Measurements from ENCODE around the gene GRIK1.

Gene GRIK1

DNA sequence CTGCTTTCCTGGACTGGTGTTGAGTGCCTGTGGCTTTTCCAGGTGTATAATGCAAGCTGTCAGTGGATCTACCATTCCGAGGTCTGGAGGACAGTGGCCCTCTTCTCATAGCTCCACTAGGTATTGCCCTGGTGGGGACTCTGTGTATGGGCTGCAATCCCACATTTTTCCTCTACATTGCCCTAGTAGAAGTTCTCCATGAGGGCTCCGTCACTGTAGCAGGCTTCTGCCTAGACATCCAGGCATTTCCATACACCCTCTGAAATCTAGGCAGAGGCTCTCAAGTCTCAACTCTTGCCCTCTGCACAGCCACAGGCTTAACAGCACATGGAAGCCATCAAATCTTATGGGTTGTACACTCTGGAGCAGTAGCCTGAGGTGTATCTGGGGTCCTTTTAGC is 107.6 kb downstream of the GRIK1 start:
- TF ChIP-seq, protein P1, sequence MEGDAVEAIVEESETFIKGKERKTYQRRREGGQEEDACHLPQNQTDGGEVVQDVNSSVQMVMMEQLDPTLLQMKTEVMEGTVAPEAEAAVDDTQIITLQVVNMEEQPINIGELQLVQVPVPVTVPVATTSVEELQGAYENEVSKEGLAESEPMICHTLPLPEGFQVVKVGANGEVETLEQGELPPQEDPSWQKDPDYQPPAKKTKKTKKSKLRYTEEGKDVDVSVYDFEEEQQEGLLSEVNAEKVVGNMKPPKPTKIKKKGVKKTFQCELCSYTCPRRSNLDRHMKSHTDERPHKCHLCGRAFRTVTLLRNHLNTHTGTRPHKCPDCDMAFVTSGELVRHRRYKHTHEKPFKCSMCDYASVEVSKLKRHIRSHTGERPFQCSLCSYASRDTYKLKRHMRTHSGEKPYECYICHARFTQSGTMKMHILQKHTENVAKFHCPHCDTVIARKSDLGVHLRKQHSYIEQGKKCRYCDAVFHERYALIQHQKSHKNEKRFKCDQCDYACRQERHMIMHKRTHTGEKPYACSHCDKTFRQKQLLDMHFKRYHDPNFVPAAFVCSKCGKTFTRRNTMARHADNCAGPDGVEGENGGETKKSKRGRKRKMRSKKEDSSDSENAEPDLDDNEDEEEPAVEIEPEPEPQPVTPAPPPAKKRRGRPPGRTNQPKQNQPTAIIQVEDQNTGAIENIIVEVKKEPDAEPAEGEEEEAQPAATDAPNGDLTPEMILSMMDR (IDR thresholded peaks at IDR 0.05; ENCODE audit: extremely low read depth, insufficient read depth, missing control alignments) = no peak
- in situ Hi-C loops (cut with MboI; ENCODE audit: low pct_unique_long_range_greater_than_20kb, low sequenced_read_pairs, unreplicated experiment) = loop anchor here (25.0 kb wide), 1 partner anchor 720 kb away; no protein-coding TSS in a partner anchor
- DNase-seq (ENCODE audit: low spot score) = no peak

GRCh38 chr21:29829564-29830275 is 110.1 kb downstream of the GRIK1 start:
- no peak for DNase-seq (ENCODE audit: low spot score)
- in situ Hi-C loops (cut with MboI; ENCODE audit: low pct_unique_long_range_greater_than_20kb, low sequenced_read_pairs, unreplicated experiment) = loop anchor here (25.0 kb wide), 1 partner anchor 717 kb away; no protein-coding TSS in a partner anchor
- TF ChIP-seq, protein P1 (IDR thresholded peaks at IDR 0.05; ENCODE audit: extremely low read depth, insufficient read depth, missing control alignments) = no peak

DNA sequence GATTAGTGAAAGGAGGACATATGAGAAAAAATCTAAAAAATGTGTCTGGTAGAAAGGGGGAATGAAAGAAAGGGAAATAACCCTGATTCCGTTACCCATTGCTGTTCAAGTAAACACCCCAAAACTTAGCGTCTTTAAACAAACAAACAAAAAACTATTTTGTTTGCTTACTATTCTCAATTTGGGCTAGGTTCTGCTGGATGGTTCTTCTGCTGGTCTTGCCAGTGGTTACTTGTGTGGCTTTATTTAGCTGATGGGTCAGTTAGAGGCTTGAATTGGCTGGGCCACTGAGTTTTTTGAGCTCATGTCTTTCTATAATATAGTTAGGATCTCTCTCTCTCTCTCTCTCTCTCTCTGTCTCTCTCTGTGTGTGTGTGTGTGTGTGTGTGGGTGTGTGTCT is 112.1 kb downstream of the GRIK1 start:
- no peak for DNase-seq (ENCODE audit: low spot score)
- in situ Hi-C loops (cut with MboI; ENCODE audit: low pct_unique_long_range_greater_than_20kb, low sequenced_read_pairs, unreplicated experiment) = loop anchor here (25.0 kb wide), 1 partner anchor 715 kb away; no protein-coding TSS in a partner anchor
- TF ChIP-seq, protein P1 (IDR thresholded peaks at IDR 0.05; ENCODE audit: extremely low read depth, insufficient read depth, missing control alignments) = no peak

GRCh38 chr21:29827236-29827635 is 112.6 kb downstream of the GRIK1 start:
- TF ChIP-seq, protein P1 (IDR thresholded peaks at IDR 0.05; ENCODE audit: extremely low read depth, insufficient read depth, missing control alignments) = no peak
- in situ Hi-C loops (cut with MboI; ENCODE audit: low pct_unique_long_range_greater_than_20kb, low sequenced_read_pairs, unreplicated experiment) = loop anchor here (25.0 kb wide), 1 partner anchor 715 kb away; no protein-coding TSS in a partner anchor
- no peak for DNase-seq (ENCODE audit: low spot score)

DNA sequence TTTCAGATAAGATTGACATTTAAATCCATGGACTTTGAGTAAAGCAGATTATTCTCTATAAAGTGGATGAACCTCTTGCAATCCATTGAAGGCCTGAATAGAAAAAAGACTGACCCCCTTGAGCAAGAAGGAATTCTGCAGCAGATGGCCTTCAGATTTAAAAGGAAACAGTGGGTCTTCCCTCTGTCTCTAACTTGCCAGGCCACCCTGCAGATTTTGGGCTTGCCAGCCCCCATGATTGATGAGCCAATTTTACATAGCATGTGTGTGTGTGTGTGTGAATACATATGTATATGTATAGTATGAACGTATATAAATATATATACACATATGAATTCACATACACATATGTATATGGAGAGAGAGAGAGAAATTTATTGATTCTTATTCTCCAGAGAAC is 113.4 kb downstream of the GRIK1 start:
- TF ChIP-seq, protein P1 (IDR thresholded peaks at IDR 0.05; ENCODE audit: extremely low read depth, insufficient read depth, missing control alignments) = no peak
- no peak for DNase-seq (ENCODE audit: low spot score)
- in situ Hi-C loops (cut with MboI; ENCODE audit: low pct_unique_long_range_greater_than_20kb, low sequenced_read_pairs, unreplicated experiment) = loop anchor here (25.0 kb wide), 1 partner anchor 714 kb away; no protein-coding TSS in a partner anchor

DNA sequence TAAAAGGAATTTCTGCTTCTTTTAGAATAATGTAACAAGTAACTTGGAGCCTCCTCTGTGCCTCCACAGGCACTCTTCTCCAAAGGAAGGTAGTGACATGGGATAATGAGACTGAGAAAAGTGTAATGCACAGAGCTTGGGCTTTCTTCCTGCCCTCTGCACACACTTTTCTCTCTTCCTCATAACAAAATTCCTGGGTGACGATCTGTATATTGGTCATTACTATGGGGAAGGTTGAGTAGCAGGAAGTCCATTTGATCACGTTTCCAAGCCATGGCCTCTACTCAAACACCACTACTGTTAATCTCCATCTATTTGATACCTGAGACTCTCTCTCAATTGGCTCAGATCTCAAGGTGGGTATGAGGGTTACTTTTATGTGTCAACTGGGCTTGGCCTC is 113.9 kb downstream of the GRIK1 start:
- TF ChIP-seq, protein P1 (IDR thresholded peaks at IDR 0.05; ENCODE audit: extremely low read depth, insufficient read depth, missing control alignments) = no peak
- in situ Hi-C loops (cut with MboI; ENCODE audit: low pct_unique_long_range_greater_than_20kb, low sequenced_read_pairs, unreplicated experiment) = loop anchor here (25.0 kb wide), 1 partner anchor 714 kb away; no protein-coding TSS in a partner anchor

More for the DNA sequence above, 113.9 kb downstream of the GRIK1 start:
- no peak for DNase-seq (ENCODE audit: low spot score)

Data from GM13977 (cell line).